ENCODE results near the gene MAN2A1.

MAN2A1 gene

GRCh38 chr5:109708813-109709212 lies 19.1 kb downstream of the MAN2A1 start:
- no peak for DNase-seq

- no peak for DNase-seq
Measured at GRCh38 chr5:109709225-109709624, 19.5 kb downstream of the MAN2A1 start.

- no peak for DNase-seq
Measured at GRCh38 chr5:109711673-109712072, 21.9 kb downstream of the MAN2A1 start.

GRCh38 chr5:109713453-109713852 lies 23.7 kb downstream of the MAN2A1 start:
- no peak for DNase-seq

- no peak for DNase-seq
Measured at GRCh38 chr5:109714592-109714991, 24.9 kb downstream of the MAN2A1 start.

GRCh38 chr5:109718216-109718615 lies 28.5 kb downstream of the MAN2A1 start:
- no peak for DNase-seq

GRCh38 chr5:109718632-109719031 lies 28.9 kb downstream of the MAN2A1 start:
- DNase-seq, result no peak

GRCh38 chr5:109719978-109720377 lies 30.3 kb downstream of the MAN2A1 start:
- DNase-seq, result no peak

GRCh38 chr5:109721741-109722140 lies 32.0 kb downstream of the MAN2A1 start:
- no peak for DNase-seq

GRCh38 chr5:109723606-109724005 lies 33.9 kb downstream of the MAN2A1 start:
- no peak for DNase-seq

GRCh38 chr5:109725135-109725534 lies 35.4 kb downstream of the MAN2A1 start:
- no peak for DNase-seq

- no peak for DNase-seq
Measured at GRCh38 chr5:109739741-109740728, 50.3 kb downstream of the MAN2A1 start.

- DNase-seq, result no peak
Measured at GRCh38 chr5:109740966-109741365, 51.2 kb downstream of the MAN2A1 start.

GRCh38 chr5:109741390-109741789 lies 51.7 kb downstream of the MAN2A1 start:
- DNase-seq, result no peak

GRCh38 chr5:109743041-109743531 lies 53.4 kb downstream of the MAN2A1 start:
- DNase-seq, result no peak

GRCh38 chr5:109743770-109744212 lies 54.1 kb downstream of the MAN2A1 start:
- DNase-seq, result no peak

- no peak for DNase-seq
Measured at GRCh38 chr5:109744261-109744660, 54.5 kb downstream of the MAN2A1 start.

GRCh38 chr5:109748546-109748945 lies 58.8 kb downstream of the MAN2A1 start:
- no peak for DNase-seq

GRCh38 chr5:109750463-109750862 lies 60.7 kb downstream of the MAN2A1 start:
- DNase-seq, result no peak

GRCh38 chr5:109753279-109753678 lies 63.6 kb downstream of the MAN2A1 start:
- DNase-seq, result no peak

GRCh38 chr5:109754319-109754718 lies 64.6 kb downstream of the MAN2A1 start:
- no peak for DNase-seq

GRCh38 chr5:109755761-109756160 lies 66.0 kb downstream of the MAN2A1 start:
- no peak for DNase-seq

GRCh38 chr5:109756543-109757185 lies 66.9 kb downstream of the MAN2A1 start:
- DNase-seq, result no peak

- DNase-seq, result no peak
Measured at GRCh38 chr5:109757490-109757889, 67.8 kb downstream of the MAN2A1 start.
